ENCODE results near the gene KRT6A. TPM values are rescaled to one million over a fixed set of nuclear protein-coding genes. Genes with fewer than 3 reads are reported as not detected.
"Not testable (repeated sequence)": the region's sequence is repeated elsewhere in the genome, so short reads cannot be mapped to it uniquely, and the experiment has no call there.

The KRT6A gene
- polyA plus RNA-seq, 2 of the 4 experiments (the other 2 are of a cell fraction), result 0.04 to 0.14 TPM

DNA sequence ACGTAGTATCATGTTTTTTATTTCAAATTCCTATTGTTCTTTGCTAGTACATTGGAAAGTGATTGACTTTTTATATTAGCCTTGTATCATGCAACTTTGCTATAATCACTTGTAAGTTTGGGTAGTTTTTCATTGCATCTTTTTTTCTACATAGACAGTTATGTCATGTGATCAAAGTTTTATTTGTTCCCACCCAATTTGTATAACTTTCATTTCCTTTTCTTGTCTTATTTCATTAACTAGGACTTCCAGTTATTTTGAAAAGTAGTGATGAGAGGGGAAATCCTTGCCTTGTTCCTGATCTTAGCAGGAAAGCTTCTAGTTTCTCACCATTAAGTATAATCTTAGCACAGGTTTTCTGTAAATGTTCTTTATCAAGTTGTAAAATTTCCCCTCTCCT, 9.8 kb upstream of the KRT6A start:
- Histone ChIP-seq H3K4me3 (no peak overlapping the region), H3K27ac (no peak overlapping the region), H3K4me1 (peaks cover 8% of the 10 kb centered on the region; the same call in 1 of the 3 replicates), H3K9me3 (peaks cover 2% of the 10 kb centered on the region; the same call in 1 of the 3 replicates), H3K4me2 (no peak overlapping the region)
- TF ChIP-seq CBX8 (IDR thresholded peaks at IDR 0.05) (no peak), POLR2A (IDR thresholded peaks at IDR 0.05; ENCODE audit: low read length) (no peak), HMGXB4 (CRISPR knock-in tag; IDR thresholded peaks at IDR 0.05; ENCODE audit: borderline replicate concordance) (no peak), FOXS1 (CRISPR knock-in tag; IDR thresholded peaks at IDR 0.05) (no peak), TFCP2L1 (CRISPR knock-in tag; IDR thresholded peaks at IDR 0.05) (no peak), HEYL (CRISPR knock-in tag; IDR thresholded peaks at IDR 0.05) (no peak), CBX2 (IDR thresholded peaks at IDR 0.05; ENCODE audit: borderline replicate concordance, low read depth) (no peak), BHLHE40 (IDR thresholded peaks at IDR 0.05; ENCODE audit: low read depth, low read length) (no peak), ZFP36 (IDR thresholded peaks at IDR 0.05; ENCODE audit: borderline replicate concordance, partially characterized antibody) (no peak), RCOR1 (IDR thresholded peaks at IDR 0.05; ENCODE audit: low read depth, low read length) (no peak), MAZ (IDR thresholded peaks at IDR 0.05; ENCODE audit: borderline replicate concordance, low read depth, low read length) (no peak), EHF (CRISPR knock-in tag; IDR thresholded peaks at IDR 0.05) (no peak), HOXB5 (CRISPR knock-in tag; IDR thresholded peaks at IDR 0.05) (no peak), MAFK (IDR thresholded peaks at IDR 0.05; ENCODE audit: partially characterized antibody) (no peak), HDAC2 (IDR thresholded peaks at IDR 0.05) (no peak), CHD4 (IDR thresholded peaks at IDR 0.05; ENCODE audit: borderline replicate concordance) (no peak)
- FAIRE-seq, result peak; percentile 74
- ATAC-seq, result no peak
- CTCF ChIA-PET, result interaction anchor here (1.1 to 1.2 kb wide), 3 partner anchors 9 to 131 kb away, joined by 3 to 4 read pairs (median 3); no protein-coding TSS in a partner anchor
- POLR2A ChIA-PET, result no interaction called here
- no peak for DNase-seq (ENCODE audit: low read depth in 1 of 2, low spot score in 1 of 2)
- 80% methylated on average over 1 of the region's 1 CpG for WGBS (ENCODE audit: missing lambda C conversion rate)

GRCh38 chr12:52501490-52501889, 8.4 kb upstream of the KRT6A start:
- Histone ChIP-seq H3K4me3 (no peak overlapping the region), H3K4me1 (peaks cover 16% of the 10 kb centered on the region), H3K27ac (no peak overlapping the region), H3K4me2 (no peak overlapping the region), H3K9me3 (peaks cover 2% of the 10 kb centered on the region; the same call in 1 of the 3 replicates)
- no peak for DNase-seq (ENCODE audit: low read depth in 1 of 2, low spot score in 1 of 2)
- WGBS (ENCODE audit: missing lambda C conversion rate), result 57% methylated on average over 7 of the region's 7 CpGs
- POLR2A ChIA-PET, result no interaction called here
- CTCF ChIA-PET, result interaction anchor here (0.7 to 1.2 kb wide), 4 partner anchors 59 to 369 kb away, joined by 3 to 4 read pairs (median 3); no protein-coding TSS in a partner anchor
- no peak for FAIRE-seq
- ATAC-seq, result no peak
- no peak for TF ChIP-seq HOXB13 (CRISPR knock-in tag; IDR thresholded peaks at IDR 0.05; ENCODE audit: low read depth)
- TF ChIP-seq RARB (CRISPR knock-in tag; IDR thresholded peaks at IDR 0.05), result no peak
- no peak for TF ChIP-seq HOXA7 (CRISPR knock-in tag; IDR thresholded peaks at IDR 0.05)
- TF ChIP-seq, protein P1, sequence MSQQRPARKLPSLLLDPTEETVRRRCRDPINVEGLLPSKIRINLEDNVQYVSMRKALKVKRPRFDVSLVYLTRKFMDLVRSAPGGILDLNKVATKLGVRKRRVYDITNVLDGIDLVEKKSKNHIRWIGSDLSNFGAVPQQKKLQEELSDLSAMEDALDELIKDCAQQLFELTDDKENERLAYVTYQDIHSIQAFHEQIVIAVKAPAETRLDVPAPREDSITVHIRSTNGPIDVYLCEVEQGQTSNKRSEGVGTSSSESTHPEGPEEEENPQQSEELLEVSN (IDR thresholded peaks at IDR 0.05; ENCODE audit: borderline replicate concordance, low read depth), result no peak
- no peak for TF ChIP-seq CBX2 (IDR thresholded peaks at IDR 0.05; ENCODE audit: borderline replicate concordance, low read depth)
- no peak for TF ChIP-seq HEYL (CRISPR knock-in tag; IDR thresholded peaks at IDR 0.05)
- no peak for TF ChIP-seq ZNF302 (CRISPR knock-in tag; IDR thresholded peaks at IDR 0.05)
- TF ChIP-seq NR3C1 (IDR thresholded peaks at IDR 0.05), result no peak
- no peak for TF ChIP-seq KDM5A (IDR thresholded peaks at IDR 0.05)
- TF ChIP-seq, protein P2, sequence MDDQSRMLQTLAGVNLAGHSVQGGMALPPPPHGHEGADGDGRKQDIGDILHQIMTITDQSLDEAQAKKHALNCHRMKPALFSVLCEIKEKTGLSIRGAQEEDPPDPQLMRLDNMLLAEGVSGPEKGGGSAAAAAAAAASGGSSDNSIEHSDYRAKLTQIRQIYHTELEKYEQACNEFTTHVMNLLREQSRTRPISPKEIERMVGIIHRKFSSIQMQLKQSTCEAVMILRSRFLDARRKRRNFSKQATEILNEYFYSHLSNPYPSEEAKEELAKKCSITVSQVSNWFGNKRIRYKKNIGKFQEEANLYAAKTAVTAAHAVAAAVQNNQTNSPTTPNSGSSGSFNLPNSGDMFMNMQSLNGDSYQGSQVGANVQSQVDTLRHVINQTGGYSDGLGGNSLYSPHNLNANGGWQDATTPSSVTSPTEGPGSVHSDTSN (IDR thresholded peaks at IDR 0.05), result no peak
- TF ChIP-seq CBX8 (IDR thresholded peaks at IDR 0.05), result no peak
- no peak for TF ChIP-seq CHD2 (IDR thresholded peaks at IDR 0.05; ENCODE audit: low read length, partially characterized antibody)
- TF ChIP-seq HDAC2 (IDR thresholded peaks at IDR 0.05), result no peak
- TF ChIP-seq FOXS1 (CRISPR knock-in tag; IDR thresholded peaks at IDR 0.05), result no peak
- TF ChIP-seq RNF2 (IDR thresholded peaks at IDR 0.05; ENCODE audit: borderline replicate concordance, low read depth), result no peak
- no peak for TF ChIP-seq TFCP2L1 (CRISPR knock-in tag; IDR thresholded peaks at IDR 0.05)

DNA sequence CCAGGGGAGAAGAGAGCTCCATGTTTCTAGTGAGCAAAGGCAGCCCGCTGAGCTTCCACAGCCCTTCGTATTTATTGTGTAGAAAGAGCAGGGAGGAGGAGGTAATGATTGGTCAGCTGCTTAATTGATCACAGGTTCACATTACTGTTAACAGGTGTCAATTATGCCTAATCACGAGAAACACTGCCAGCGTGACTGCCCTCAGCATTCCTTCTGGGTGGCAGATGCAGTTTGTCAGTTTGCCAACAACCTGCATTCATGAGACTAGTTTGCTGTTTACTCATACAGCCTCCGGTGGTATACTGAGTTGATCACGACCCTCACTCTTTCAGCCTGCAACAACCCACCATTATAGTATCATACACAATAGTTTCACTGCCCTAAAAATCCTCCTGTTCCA, 7.5 kb upstream of the KRT6A start:
- CTCF ChIA-PET, result interaction anchor here (0.8 to 1.5 kb wide), 5 partner anchors 55 to 605 kb away, joined by 3 to 5 read pairs (median 4); no protein-coding TSS in a partner anchor
- POLR2A ChIA-PET, result not testable (repeated sequence)

More for the DNA sequence above, 7.5 kb upstream of the KRT6A start:
- FAIRE-seq; H3K4me2 ChIP-seq; H3K9me3 ChIP-seq; DNase-seq (ENCODE audit: low read depth in 1 of 2, low spot score in 1 of 2); H3K27ac ChIP-seq; ATAC-seq; H3K4me3 ChIP-seq: not testable (repeated sequence)
- H3K4me1 ChIP-seq, result peaks cover 25% of the 10 kb centered on the region
- WGBS (ENCODE audit: missing lambda C conversion rate), result 59% methylated on average over 6 of the region's 6 CpGs
